Spleen (tissue), 11 donors: ENCODE measurements around the gene MLC1. TPM values are rescaled to one million over a fixed set of nuclear protein-coding genes. Genes with fewer than 3 reads are reported as not detected.

Experiments
- DNase-seq: peaks from one replicate; pipeline ENCODE4 v3.0.0-alpha.2; 2020
- H3K27ac ChIP-seq, 8 donors: fragments of 200-600 bp; sonication (generic) in 7 of 8; 1 replicate in 4 of 8; 2 replicates in 4 of 8; pipeline versions ENCODE4 v1.5.0 to v1.8.0; 2016 to 2021; ENCODE audit warnings: inconsistent platforms in 4 of 8, mild to moderate bottlenecking in 4 of 8, moderate library complexity in 1 of 8
- H3K27me3 ChIP-seq, 7 donors: fragments of 200-600 bp; sonication (generic) in 6 of 7; replicated peaks in 1 of 7; 1 replicate in 4 of 7; 2 replicates in 3 of 7; pipeline versions ENCODE4 v1.5.0 to v1.8.0; 2016 to 2021; ENCODE audit warnings: inconsistent platforms in 3 of 7, mild to moderate bottlenecking in 1 of 7
- H3K36me3 ChIP-seq, 6 donors: fragments of 200-600 bp; sonication (generic) in 5 of 6; 1 replicate in 4 of 6; 2 replicates in 2 of 6; pipeline versions ENCODE4 v1.5.0 to v1.8.0; 2016 to 2021; ENCODE audit warnings: inconsistent platforms in 2 of 6
- H3K4me1 ChIP-seq, 6 donors: fragments of 200-600 bp; sonication (generic) in 5 of 6; 1 replicate in 3 of 6; 2 replicates in 3 of 6; pipeline versions ENCODE4 v1.5.0 to v1.8.0; 2016 to 2021; ENCODE audit warnings: inconsistent platforms in 3 of 6
- H3K4me3 ChIP-seq, 8 donors: fragments of 200-600 bp; sonication (generic) in 7 of 8; 1 replicate in 4 of 8; 2 replicates in 4 of 8; pipeline versions ENCODE4 v1.5.0 to v1.8.0; 2016 to 2021; ENCODE audit warnings: inconsistent platforms in 4 of 8, mild to moderate bottlenecking in 4 of 8, moderate library complexity in 2 of 8
- H3K9me3 ChIP-seq, 8 donors: fragments of 200-600 bp; sonication (generic) in 7 of 8; 1 replicate in 4 of 8; 2 replicates in 4 of 8; pipeline versions ENCODE4 v1.5.0 to v1.8.0; 2016 to 2021; ENCODE audit warnings: inconsistent platforms in 4 of 8
- POLR2A ChIP-seq, 3 donors: fragments of 450-650 bp; IDR thresholded peaks; one replicate each; pipeline ENCODE4 v1.5.1; 2017; ENCODE audit warnings: antibody characterized with exemption in 3 of 3, mild to moderate bottlenecking in 1 of 3
- POLR2AphosphoS5 ChIP-seq, 3 donors: sonication (generic); formaldehyde crosslinking; IDR thresholded peaks; one replicate each; pipeline ENCODE4 v1.5.1; 2017; ENCODE audit warnings: antibody characterized with exemption in 3 of 3
- WGBS, 5 donors: extraction: QIAGEN DNeasy Blood & Tissue Kit in 3 of 5; methylation state at CpG; one replicate each; pipeline versions ENCODE4 v1.1.5 to v1.1.7; 2013 to 2018; 5-methylcytosine and 5-hydroxymethylcytosine counted together
- intact Hi-C: fragments of 100-400 bp; cut with DNase I; formaldehyde crosslinking; loops from one replicate; pipeline ENCODE4 v1.15.0; 2023; ENCODE audit warnings: low total_unique reads
- polyA plus RNA-seq, 3 donors: library from polyadenylated mRNA; stranded (reverse); fragments of 200-250 nt; gene quantifications; one replicate each; pipeline ENCODE4 v1.2.1, GENCODE V29; 2013
- total RNA-seq, 7 donors: library from RNA; depleted of rRNA in 3 of 7; stranded (reverse); fragments of >200 nt in 3 of 7; fragmentation: NEBNext Ultra II Directional in 4 of 7; extraction: Animal tissue kit (Norgen Biotek cat#: 25700) in 4 of 7; gene quantifications; one replicate each; pipeline versions ENCODE4 v1.1.0 to v1.2.1, GENCODE V29; 2016 to 2021
- TF ChIP-seq, protein P1 (sequence below), 11 experiments: fragments of 200-600 bp in 7 of 11; fragments of 450-650 bp in 4 of 11; sonication (generic) in 4 of 11; IDR thresholded peaks in 8 of 11; conservative IDR thresholded peaks in 3 of 11; 1 replicate in 7 of 11; 2 replicates in 4 of 11; pipeline versions ENCODE4 v1.4.0 to v1.8.0; 2016 to 2021; ENCODE audit warnings: antibody characterized with exemption in 11 of 11, inconsistent platforms in 4 of 11, mild to moderate bottlenecking in 1 of 11
- donor health status: healthy with polysubstance abuse.
- donor health status: DM: no; HTN: no; CAD: no; lungs with moderate emphysema.
- donor health status: DM: no; HTN: no; CAD: no.
- donor health status: Bipolar disorder and iron deficiency.
- donor health status: healthy.
- donor health status: DM: no; HTN: no; CAD: no.
- donor health status: DM: yes; HTN: yes; CAD: no.

MLC1 gene
- total and polyA plus RNA-seq, 10 donors = 0.17 to 4.4 (median 1.6) TPM

DNA sequence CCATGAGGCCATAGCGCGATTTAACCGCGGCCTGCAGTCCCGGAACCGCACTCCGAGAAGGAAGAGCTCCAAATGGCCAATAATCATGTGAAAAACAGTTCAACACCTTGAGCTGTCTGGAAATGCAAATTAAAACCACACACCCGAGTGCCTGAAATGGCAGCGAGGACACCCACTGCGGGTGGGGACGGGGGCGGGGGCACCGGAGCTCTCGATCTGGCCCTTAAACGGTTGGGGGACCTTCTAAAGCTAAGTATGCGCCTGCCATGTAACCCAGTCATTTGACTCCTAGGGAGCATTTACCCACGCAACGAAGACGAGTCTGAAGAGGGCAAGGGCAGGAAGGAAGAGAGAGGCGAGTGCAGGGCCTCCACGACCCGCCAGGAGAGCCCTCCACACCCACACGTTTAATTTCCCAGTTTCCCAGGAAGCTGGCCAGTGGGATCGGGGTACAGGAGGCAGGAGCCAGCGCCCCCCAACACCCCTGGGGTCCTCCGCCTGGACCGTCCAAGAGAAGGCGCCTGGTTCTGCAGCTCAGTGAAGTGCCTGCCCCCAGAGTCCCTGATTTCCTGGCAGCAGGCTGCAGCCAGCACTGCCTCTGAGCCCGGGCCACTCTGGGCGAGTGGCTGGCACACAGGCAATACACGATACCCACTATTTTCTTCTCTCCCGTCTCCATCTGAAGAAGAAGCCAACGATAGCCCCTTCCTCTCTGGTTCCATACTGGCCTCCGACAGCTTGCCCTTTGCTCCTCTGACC is 28.8 kb downstream of the MLC1 start:
- H3K36me3 ChIP-seq = no peaks in the 10 kb centered on the region
- WGBS, 5 donors = 57 to 67% (median 59%) methylated on average over 31 to 34 of the region's 34 CpGs
- TF ChIP-seq POLR2AphosphoS5 (IDR thresholded peaks at IDR 0.05) (no peak), POLR2A (IDR thresholded peaks at IDR 0.05) (no peak)
- TF ChIP-seq, protein P1, sequence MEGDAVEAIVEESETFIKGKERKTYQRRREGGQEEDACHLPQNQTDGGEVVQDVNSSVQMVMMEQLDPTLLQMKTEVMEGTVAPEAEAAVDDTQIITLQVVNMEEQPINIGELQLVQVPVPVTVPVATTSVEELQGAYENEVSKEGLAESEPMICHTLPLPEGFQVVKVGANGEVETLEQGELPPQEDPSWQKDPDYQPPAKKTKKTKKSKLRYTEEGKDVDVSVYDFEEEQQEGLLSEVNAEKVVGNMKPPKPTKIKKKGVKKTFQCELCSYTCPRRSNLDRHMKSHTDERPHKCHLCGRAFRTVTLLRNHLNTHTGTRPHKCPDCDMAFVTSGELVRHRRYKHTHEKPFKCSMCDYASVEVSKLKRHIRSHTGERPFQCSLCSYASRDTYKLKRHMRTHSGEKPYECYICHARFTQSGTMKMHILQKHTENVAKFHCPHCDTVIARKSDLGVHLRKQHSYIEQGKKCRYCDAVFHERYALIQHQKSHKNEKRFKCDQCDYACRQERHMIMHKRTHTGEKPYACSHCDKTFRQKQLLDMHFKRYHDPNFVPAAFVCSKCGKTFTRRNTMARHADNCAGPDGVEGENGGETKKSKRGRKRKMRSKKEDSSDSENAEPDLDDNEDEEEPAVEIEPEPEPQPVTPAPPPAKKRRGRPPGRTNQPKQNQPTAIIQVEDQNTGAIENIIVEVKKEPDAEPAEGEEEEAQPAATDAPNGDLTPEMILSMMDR (IDR thresholded peaks at IDR 0.05 in 8 of 11, conservative IDR thresholded peaks at IDR 0.05 in 3 of 11) = no peak
- intact Hi-C loops = no loop called here
- peaks cover 0 to 27% (median 12%) of the 10 kb centered on the region in 8 donors for H3K9me3 ChIP-seq
- H3K27me3 ChIP-seq = peaks cover 3 to 80% (median 27%) of the 10 kb centered on the region in 7 donors
- DNase-seq = no peak
- H3K4me3 ChIP-seq = no peak overlapping the region
- no peak overlapping the region for H3K27ac ChIP-seq
- peaks cover 0 to 36% (median 19%) of the 10 kb centered on the region in 6 donors for H3K4me1 ChIP-seq

DNA sequence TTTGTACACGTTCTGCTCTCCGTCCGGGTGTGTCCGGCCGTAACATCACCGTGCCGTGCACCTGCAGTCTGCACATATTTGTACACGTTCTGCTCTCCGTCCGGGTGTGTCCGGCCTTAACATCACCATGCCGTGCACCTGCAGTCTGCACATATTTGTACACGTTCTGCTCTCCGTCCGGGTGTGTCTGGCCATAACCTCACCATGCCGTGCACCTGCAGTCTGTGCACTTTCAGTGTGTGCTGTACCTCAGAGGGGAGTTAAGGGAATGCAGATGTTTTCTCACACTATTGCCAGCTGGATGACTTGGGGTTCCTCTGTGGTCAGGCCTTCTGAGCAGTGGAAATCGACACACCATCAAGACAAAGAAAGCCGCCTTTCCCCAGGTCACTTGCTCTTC is 31.4 kb downstream of the MLC1 start:
- Histone ChIP-seq H3K4me3 (no peak overlapping the region), H3K4me1 (peaks cover 0 to 13% (median 6%) of the 10 kb centered on the region in 6 donors), H3K27ac (no peak overlapping the region), H3K27me3 (peaks cover 3 to 56% (median 11%) of the 10 kb centered on the region in 7 donors), H3K36me3 (no peaks in the 10 kb centered on the region), H3K9me3 (peaks cover 0 to 27% (median 12%) of the 10 kb centered on the region in 8 donors)
- intact Hi-C loops = no loop called here
- TF ChIP-seq POLR2AphosphoS5 (IDR thresholded peaks at IDR 0.05) (no peak), POLR2A (IDR thresholded peaks at IDR 0.05) (no peak)
- TF ChIP-seq, protein P1 (IDR thresholded peaks at IDR 0.05 in 8 of 11, conservative IDR thresholded peaks at IDR 0.05 in 3 of 11) = no peak
- no peak for DNase-seq
- WGBS, 5 donors = 72 to 85% (median 83%) methylated on average over 18 of the region's 18 CpGs

DNA sequence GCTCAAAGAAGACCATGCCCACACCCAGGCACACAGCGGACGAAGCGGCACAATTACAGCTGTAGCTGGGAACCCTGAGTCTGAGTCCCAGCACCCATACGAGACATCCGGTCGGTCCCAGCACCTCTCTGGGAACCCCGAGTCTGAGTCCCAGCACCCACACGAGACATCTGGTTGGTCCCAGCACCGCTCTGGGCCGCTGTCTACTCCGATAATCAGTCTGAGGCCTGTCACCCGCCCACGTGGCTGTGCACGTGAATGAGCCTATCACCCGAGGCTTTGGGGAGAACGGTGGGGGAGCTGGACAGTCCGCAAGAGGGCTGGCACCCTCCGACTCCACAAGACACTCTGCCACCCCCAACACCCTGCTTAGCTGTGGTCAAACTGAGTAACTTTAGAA is 33.3 kb downstream of the MLC1 start:
- Histone ChIP-seq H3K27me3 (peaks cover 0 to 56% (median 4%) of the 10 kb centered on the region in 7 donors), H3K4me3 (no peak overlapping the region), H3K4me1 (peaks cover 0 to 7% (median 0%) of the 10 kb centered on the region in 6 donors), H3K9me3 (peaks cover 0 to 27% (median 12%) of the 10 kb centered on the region in 8 donors), H3K36me3 (no peaks in the 10 kb centered on the region), H3K27ac (no peak overlapping the region)
- WGBS, 5 donors = 86 to 94% (median 90%) methylated on average over 14 to 18 of the region's 18 CpGs
- TF ChIP-seq POLR2AphosphoS5 (IDR thresholded peaks at IDR 0.05) (no peak), POLR2A (IDR thresholded peaks at IDR 0.05) (no peak)
- TF ChIP-seq, protein P1 (IDR thresholded peaks at IDR 0.05 in 8 of 11, conservative IDR thresholded peaks at IDR 0.05 in 3 of 11) = no peak
- DNase-seq = no peak
- intact Hi-C loops = no loop called here
